Urothelium cell line (cell line): ENCODE results near the gene PLLP.
A peak's percentile ranks its signal among the peaks of the same experiment; 100 is the strongest.

Experiments used
- DNase-seq: peaks from one replicate; pipeline ENCODE4 v3.0.0; 2011; ENCODE audit warnings: low spot score, mixed read lengths
- FAIRE-seq: peaks from 2 replicates; lab custom pipeline; 2011; peaks lifted over from hg19 to GRCh38; lab: Jason Lieb, UNC

The PLLP gene

DNA sequence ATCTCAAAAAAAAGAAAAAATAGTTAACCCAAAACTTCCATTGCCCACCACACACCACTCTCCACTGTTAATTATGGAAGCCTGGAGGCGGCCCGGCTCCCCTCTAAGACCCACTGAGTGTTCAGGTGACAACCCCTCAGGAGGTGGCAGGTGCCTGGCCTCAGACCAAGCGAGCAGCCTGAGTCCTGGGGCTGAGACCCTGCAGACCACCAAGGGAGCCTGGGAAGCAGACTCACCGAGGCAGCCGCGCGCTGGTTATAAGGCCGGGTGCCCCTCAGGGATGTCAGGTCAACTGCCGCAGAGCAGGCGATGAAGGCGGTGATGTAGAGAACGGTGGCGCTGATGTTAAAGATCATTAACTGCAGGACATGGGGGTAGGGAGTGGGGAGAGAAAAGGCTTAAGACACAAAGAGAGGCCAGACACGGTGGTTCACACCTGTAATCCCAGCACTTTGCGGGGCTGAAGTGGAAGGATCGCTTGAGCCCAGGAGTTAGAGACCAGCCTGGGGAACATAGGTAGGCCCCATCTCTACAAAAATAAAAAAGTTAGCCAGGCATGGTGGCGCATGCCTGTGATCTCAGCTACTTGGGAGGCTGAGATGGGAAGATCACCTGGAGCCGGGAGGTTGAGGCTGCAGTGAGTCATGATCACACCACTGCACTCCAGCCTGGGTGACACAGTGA is 26.1 kb downstream of the PLLP start:
- DNase-seq (no peak), FAIRE-seq (no peak)

DNA sequence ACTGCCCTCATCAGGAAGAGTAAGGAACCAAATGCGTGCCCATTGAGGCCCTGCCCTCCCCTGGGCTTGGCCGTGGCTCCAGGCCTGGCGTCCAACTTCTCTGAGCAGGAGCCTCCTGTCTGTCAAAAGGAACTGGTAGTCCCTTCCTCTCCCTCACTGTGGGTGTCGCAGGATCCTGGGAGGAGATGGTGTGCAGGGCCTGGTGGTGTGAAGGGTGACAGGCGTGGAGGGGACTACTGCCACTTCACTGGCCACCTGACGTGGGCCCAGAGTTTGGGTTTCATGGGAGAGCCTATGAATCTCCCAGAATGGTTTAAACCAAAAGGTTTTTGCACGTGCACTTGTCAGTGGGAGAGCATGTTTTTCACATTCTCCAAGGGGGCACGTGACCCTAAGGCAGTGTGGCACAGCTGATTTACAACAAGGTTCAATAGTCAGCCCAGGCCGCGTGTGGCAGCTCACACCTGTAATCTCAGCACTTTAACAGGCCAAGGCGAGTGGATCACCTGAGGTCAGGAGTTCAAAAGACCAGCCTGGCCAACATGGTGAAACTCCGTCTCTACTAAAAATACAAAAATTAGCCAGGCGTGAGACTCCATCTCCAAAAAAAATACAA is 26.9 kb downstream of the PLLP start:
- DNase-seq (no peak), FAIRE-seq (no peak)

DNA sequence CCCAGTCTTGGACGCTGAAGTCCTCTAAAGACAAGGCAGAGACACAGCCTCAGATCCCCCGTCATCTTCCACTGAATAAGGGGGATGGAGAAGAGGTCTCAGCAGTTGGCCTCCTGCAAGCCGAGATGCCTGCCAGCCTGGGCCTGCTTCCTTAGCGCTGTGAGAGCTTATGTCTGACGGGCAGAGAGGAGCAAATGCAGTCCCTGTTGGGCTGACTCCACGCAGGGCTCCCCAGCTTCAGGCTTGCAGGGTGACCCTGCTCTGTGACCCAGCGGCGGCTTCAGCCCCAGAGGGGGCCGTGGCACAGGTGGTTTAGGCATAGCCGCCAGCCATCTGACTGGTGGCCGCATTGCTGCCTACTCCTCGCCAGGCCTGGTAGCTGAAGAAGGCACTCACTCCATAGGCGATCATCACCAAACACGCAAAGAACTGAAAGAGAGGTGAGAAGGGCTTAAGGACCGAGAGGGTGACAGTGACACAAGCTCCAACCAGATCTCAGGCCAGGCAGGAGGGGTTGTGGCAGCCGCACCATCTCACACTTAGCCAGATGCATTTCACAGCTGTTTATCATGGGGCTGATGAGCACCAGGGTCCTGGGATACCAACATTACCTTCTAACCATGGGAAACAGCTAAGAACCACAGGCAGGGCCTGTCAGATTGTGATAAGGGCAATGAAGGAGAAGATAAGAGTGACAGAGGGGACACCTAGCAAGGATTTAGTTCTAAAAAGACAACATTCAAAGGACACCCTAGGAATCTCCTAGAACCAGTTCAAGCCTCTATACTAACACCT is 27.7 kb downstream of the PLLP start:
- no peak for DNase-seq
- FAIRE-seq = no peak

DNA sequence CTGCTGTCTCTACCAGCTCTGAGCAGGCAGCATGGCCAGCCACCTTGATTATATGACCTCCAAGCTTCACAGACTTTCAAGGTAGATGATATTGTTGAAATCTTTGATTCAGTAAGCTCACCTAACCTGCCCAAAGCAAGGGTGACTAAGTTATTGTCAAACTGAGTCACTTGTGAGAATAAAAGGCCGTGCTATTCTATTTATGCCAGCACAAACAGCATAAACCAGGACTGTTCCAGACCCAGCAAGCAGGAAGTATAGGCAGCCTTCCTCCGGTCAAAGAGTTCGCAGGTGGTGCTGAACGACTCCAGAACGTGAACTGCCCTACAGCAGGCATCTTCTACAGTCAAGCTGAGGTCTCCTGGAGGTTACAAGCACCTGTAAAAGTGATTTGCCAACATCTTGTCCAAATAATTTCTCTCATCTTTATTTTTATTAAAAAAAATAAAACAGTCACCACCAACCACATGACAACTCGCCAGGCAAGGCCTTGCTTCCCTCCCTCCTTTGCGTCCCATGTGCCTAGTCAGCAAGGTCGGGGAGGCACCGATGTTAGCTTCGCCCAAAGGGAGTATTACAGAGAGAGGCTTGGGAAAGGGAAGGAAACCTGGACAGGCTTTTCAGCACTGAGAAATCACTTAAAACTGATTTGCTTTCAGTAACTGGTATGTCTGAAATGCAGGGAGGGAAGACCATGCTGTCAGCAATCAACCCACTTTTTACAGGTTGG is 28.6 kb downstream of the PLLP start:
- FAIRE-seq = no peak
- no peak for DNase-seq

DNA sequence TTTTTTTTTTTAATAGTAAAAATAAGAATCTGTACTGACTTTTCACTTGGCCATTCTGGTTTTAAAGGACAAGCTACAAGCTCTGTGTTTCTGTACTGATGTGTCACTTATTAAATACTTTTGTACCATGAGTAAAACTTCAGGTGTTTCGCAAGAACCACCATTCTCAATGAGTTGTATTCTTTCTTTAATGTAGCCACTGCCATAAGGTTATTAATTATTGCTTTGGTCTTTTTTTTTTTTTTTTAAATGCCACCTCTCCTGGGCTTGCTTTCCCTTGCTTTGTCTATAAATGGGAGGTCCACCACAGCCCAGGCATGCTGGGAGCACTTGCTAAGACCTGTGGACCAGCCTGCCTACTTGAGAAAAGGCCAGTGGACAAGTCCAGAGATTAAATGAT is 31.0 kb downstream of the PLLP start:
- FAIRE-seq (no peak), DNase-seq (no peak)

DNA sequence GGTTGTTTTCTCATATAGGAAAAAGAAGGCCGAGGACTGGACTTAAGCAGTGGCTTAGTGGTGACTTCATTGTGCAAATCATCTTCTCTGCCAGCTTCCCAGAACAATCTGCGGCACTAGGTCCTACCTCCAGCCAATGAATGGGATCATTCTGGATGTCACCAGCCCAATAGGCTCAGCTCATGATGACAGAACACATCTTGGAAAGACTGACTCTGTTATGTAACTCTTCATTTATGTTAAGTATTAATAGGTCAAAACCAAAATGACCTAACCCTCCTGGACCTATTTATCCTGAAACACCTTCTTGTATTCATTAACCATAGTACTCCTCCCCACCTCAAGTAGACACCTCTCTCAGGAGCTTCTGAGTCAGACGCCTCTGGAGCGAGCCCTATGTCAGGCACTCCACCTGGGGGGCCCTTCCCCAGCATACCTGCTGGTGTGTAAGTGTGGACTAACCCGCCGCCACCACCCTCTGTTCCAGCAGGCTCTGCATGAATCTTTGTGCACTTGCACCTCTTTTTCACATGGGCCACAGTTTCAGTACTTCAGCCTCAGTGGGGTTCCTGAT is 32.2 kb downstream of the PLLP start:
- no peak for FAIRE-seq
- no peak for DNase-seq

DNA sequence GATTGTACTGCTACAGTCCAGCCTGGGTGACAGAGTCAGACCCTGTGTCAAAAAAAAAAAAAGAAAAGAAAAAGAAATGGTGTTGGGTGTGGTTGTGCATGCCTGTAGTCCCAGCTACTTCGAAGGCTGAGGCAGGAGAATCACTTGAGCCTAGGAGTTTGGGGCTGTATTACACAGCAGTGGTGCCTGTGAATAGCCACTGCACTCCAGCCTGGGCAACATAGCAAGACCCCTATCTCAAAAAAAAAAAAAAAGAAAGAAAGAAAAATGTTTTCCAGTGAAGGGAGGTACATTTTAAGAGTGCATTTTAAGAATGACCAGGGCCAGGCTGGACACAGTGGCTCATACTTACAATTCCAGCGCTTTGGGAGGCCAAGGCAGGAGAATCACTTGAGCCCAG is 33.1 kb downstream of the PLLP start:
- DNase-seq (no peak), FAIRE-seq (no peak)

DNA sequence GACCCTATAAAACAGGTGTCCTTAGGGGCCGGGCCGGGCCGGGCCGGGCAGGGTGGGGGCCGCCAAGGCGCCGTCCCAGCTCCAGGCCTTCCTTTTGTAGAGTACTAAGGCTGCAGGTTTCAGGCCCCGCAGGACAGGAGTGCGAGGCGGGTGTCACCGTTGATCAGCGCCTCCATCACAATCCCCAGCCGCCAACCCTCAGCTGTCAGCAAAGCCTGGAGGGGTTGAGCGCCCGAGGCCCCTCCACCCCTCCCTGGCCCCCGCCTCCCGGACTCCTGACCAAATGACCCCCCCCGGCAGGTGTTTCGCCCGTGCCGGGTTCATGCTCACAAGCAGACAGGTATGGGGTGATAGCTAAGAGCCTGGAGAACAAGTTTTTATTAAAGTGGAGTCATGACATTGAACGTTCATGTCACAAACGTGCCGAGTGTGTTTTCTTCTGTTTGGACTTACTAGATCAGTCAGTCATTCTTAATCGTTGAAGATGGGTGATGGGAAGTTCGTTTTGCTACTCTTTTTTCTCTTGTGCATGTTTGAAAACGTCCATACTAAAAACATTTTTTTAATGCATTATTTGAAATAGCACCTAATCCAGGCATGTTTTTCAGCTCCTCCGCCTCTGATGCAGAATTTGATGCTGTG is 38.9 kb downstream of the PLLP start:
- FAIRE-seq (no peak), DNase-seq (peak; percentile 35)

DNA sequence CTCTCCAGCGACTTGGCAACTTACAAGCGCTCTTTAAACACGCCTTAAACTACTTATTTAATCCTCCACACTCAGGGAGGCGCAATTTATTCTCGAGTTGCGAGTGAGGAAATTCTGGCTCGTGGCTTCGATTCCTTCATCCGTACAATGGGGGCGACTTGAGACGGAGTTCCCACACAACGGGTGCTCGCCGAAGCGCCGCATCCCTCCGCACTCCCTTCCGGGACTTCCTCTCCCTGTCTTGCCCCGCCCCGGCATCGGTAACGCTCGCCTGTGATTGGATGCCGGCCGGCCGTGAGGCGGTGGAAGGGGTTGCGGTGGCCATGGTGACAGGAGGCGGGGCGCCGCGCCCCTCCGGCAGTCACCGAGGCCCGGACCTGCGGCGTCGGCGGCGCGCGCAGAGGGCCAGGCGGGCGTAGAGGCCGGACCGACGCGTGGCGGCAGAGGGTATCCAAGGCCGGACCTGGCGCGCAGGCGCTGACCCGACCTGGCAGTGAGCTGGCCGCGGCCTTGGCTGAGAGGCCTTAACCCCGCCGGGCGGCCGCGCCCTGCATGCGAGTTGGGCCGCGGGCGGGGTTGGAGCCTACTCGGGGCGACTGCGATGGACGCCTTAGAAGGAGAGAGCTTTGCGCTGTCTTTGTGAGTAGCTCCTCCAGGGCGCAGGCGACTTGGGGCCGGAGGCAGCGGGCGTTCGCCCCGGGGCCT is 39.6 kb downstream of the PLLP start, which contains the start of gene ARL2BP:
TSS of gene ARL2BP (plus strand) at position 493 of the 705 bp plus-strand sequence. CDS start at position 602, 109 bp downstream.
- FAIRE-seq = peak; percentile 86
- DNase-seq = peak; percentile 100

DNA sequence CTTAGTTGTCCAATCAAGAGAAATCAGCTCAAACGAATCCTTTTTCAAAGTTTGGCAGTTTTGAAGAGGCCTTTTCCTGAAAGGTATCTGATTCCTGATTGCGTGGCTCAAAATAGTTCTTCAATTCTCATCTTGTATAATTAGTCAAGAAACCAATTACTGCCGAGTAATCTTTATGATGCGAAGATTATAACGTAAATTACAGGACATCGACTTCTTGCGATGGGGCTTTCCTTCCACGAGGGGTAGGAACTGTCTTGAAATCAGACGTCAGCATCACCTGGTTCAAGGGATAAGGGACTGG is 40.1 kb downstream of the PLLP start:
- FAIRE-seq (no peak), DNase-seq (no peak)

DNA sequence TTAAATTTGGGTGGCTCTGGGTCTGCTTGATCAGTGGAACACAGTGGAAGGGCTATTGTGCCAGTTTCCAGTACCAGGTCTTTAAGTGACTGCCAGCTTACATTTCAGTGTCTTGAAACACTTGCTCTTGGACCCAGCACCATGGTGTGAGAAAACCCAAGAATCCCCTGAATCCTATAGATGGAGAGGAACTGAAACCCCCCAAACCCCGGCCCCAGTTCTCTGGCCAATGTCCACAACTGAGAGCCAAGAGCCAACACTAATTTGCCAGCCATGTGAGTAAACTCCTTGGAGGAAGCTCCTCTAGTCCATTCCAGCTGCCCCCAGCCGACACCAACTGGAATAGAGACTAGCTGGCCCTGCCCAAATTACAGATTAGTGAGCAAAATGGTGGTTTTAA is 41.8 kb downstream of the PLLP start:
- FAIRE-seq = no peak
- DNase-seq = no peak

DNA sequence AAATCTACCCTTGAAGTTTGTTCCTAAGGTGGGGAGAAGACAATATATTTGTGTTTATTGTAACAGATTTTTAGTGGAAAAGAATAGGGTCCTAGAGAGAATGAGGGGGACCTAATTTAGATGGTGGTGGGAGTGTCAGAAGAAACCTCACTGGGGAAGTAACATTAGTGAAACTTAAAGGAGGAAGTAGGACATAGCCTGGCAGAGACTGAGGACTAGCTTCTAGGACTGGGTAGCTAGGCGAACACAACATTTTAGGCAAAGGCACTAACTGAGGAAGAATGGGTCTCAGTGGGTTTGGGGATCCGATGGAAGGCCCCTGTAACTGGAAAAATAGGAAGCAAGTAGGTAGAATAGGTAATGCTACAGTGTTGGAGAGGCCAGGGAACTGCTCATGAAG is 43.6 kb downstream of the PLLP start:
- DNase-seq = no peak
- no peak for FAIRE-seq

DNA sequence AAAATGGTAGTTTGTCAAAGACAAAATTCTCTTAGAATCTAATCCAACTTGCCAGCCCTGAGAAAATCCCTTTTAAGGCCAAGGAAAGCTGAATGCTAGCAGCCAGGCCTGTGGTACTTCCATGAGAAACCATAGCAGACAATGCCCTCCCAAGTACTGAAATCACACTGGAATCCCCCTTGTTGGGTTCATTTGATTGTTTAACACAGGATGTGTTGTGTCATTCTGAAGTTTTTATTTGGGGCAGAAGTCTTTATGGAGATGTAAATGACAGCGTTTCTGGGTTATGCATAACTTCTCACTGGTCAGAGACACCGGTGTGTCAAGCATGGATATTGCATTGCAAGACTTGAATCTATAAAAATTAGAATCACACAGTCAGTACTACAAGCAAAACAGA is 45.4 kb downstream of the PLLP start:
- DNase-seq = no peak
- FAIRE-seq = no peak

DNA sequence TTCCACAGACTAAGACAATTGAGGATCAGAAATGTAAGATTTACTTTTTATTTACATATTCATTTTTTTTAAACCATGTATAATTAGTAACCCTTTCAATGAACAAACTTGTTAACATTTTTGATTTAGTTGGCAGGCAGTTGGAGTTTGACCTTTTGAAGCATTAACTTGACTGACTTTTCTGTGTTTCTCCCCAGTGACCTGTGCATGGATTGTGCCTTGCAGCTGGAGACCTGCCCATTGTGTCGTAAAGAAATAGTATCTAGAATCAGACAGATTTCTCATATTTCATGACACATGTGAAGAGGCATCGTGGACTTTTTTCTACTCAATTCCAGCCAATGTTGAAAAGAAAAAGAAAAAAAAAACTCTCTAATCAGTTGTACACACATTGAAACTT is 45.8 kb downstream of the PLLP start:
- DNase-seq (no peak), FAIRE-seq (no peak)

DNA sequence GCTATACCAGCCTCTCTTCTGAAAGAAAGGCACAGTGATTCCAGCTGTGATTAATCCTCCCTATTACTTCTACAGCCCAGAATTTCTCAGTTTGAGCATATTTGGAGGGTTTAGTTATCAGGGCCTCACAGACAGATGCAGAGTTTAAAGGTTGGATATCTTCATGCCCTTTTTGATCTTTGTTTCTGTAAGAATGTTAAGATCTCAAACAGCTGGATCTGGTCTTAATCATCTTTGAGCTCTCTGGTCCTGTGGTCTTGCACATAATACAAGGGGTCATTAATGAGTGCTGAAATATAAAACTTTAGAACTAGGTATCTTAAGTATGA is 48.5 kb downstream of the PLLP start:
- no peak for DNase-seq
- no peak for FAIRE-seq

DNA sequence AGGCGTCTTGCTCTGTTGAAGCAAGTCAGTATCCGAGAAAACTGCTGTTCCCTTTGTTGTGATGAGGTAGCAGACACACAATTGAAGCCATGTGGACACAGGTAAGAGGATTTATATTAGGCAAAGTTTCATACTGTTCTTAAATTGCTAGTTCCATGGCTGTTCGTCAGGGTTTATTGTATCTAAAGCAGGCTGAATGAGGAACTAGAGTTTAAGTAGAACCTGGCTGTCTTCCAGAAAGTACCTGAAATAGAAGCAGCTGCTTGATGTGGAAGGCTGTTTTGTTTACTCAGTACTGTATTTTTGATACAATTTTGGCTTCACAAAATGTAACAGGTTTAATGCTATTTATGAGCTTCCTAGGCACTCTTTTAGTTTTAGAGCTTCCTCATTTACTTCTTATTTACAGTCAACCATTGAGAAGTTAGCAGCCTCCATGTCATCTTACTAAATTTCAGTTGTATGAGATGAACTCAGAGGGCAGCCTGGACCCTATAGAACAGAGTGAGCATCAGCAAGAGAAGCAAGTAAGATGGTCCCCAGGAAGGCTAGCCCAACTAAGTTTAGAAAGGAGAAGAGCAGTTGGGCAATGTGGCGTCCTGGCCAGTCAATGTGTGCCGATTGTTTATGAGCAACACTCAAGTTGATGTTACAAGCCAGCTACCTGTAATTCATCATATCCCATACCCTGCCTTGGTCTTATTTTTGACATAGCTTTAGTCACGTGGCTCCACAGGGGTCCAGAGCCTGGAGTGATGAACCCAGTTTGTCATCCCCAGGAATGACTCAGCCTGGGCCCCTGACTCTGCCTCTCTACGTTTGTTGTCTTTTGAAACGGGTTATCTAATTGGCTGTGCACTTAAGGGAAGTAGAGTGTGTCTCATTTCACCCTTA is 49.1 kb downstream of the PLLP start:
- FAIRE-seq = no peak
- no peak for DNase-seq

DNA sequence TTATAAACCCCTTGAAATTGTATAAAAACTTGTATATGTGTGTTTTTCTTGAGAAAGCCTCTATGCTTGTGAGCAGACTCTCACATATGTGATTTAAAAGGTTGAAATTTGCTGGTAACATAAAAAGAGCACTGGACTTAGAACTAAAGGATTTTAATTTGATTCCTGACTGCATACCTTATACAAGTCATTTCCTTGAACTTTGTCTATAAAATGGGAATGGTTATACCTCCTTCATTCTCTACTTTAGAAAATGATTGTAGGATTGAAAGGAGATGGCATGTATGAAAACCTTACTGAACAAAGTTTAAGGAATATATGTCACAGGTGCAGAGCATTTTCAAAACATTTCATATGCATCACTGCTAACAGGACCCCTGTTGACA is 49.8 kb downstream of the PLLP start:
- FAIRE-seq = no peak
- no peak for DNase-seq

DNA sequence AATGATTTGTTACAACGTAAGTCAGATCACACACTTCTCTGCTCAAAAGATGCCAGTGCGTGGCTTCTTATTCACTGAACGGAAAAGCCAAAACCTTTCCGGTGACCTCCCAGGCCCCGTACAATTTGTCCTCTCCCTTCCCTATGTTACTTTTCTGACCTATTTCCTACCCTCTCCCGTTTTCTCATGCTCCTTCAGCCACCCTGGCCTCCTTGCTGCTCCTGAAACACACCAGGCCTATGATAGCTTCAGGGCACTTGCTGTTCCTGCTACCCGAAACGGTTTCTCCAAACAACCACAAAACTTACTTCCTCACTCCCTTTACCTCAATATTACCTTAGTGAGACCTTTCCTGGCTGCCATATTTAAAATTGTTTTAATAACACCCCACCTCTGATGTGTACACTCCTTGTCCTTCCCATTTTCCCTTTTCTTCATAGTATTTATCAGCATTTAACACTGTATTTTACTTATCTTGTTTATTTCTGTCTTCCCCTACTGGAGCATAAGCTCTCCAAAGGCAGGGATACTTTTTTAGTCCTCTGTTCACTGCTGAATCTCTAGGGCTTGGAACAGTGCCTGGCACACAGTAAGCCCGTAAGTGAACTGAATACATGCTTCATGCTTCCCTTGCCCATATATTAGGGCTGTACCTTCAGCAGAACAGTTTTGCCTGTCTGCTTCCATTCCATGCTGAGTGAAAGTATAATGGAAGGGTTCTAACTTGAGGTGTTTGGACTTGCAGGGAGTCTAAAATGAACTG is 50.3 kb downstream of the PLLP start:
- no peak for DNase-seq
- FAIRE-seq = no peak
